ENCODE measurements around the gene BHLHA15.

Gene BHLHA15

GRCh38 chr7:98244871-98245270 is 33.6 kb downstream of the BHLHA15 start:
- DNase-seq: no peak

GRCh38 chr7:98248156-98248555 is 36.9 kb downstream of the BHLHA15 start:
- no peak for DNase-seq

- DNase-seq: peak; percentile 32 to 76 (median 70)
Measured at GRCh38 chr7:98249106-98249505, 37.9 kb downstream of the BHLHA15 start.

- no peak for DNase-seq
Measured at GRCh38 chr7:98250789-98251188, 39.5 kb downstream of the BHLHA15 start.

- peak in 1 of 4 experiments; percentile 27 for DNase-seq
Measured at GRCh38 chr7:98251231-98251600, 40.0 kb downstream of the BHLHA15 start.

- peak; percentile 95 to 98 (median 98) for DNase-seq
Measured at GRCh38 chr7:98251601-98252424, 40.6 kb downstream of the BHLHA15 start, which contains the start of gene TECPR1. TECPR1 (minus strand) TSS chr7:98252232; CDS start chr7:98246146, 6,086 bp downstream.

GRCh38 chr7:98252425-98253054 is 41.3 kb downstream of the BHLHA15 start:
- no peak for DNase-seq

GRCh38 chr7:98254516-98254915 is 43.3 kb downstream of the BHLHA15 start:
- DNase-seq: no peak

- DNase-seq: no peak
Measured at GRCh38 chr7:98254951-98255610, 43.8 kb downstream of the BHLHA15 start.

- DNase-seq: no peak
Measured at GRCh38 chr7:98256431-98256830, 45.2 kb downstream of the BHLHA15 start.

GRCh38 chr7:98257701-98258100 is 46.5 kb downstream of the BHLHA15 start:
- DNase-seq: no peak

Data from suppressor macrophage (primary cell).